ENCODE measurements around the gene PDLIM7. TPM values are rescaled to one million over a fixed set of nuclear protein-coding genes. Genes with fewer than 3 reads are reported as not detected.

PDLIM7 gene
- total and polyA plus RNA-seq, 7 donors: 7.2 to 923 (median 274) TPM

- Histone ChIP-seq H3K4me3 (peak overlapping the region; percentile 20 to 53 (median 51)), H3K27me3 (peaks cover 0 to 36% (median 26%) of the 10 kb centered on the region in 3 donors), H3K4me1 (peaks cover 0 to 47% (median 40%) of the 10 kb centered on the region in 4 donors), H3K9me3 (no peaks in the 10 kb centered on the region), H3K36me3 (peaks cover 0 to 17% (median 7%) of the 10 kb centered on the region in 4 donors), H3K27ac (peak overlapping the region; percentile 68 to 82 (median 75))
- intact Hi-C loops (cut with DNase I): loop anchor here (1.0 to 5.0 kb wide), 4 partner anchors 28 to 142 kb away; partner anchors contain the start of genes GRK6 and MXD3
- peak in 1 of 4 donors; percentile 20 for TF ChIP-seq POLR2AphosphoS5 (IDR thresholded peaks at IDR 0.05)
- peak; percentile 77 to 93 (median 90) for TF ChIP-seq CTCF (IDR thresholded peaks at IDR 0.05)
- TF ChIP-seq POLR2A (IDR thresholded peaks at IDR 0.05): no peak
- 0 to 1% methylated on average over 84 of the region's 84 CpGs for WGBS, 2 donors
- peak; percentile 95 for DNase-seq
These were observed 42.9 kb downstream of the PDLIM7 start for GRCh38 chr5:177454397-177455035.

GRCh38 chr5:177453852-177454396 lies 43.5 kb downstream of the PDLIM7 start:
- intact Hi-C loops (cut with DNase I): loop anchor here (1.0 to 5.0 kb wide), 4 partner anchors 27 to 142 kb away; partner anchors contain the start of genes GRK6 and MXD3
- Histone ChIP-seq H3K4me1 (peaks cover 0 to 47% (median 40%) of the 10 kb centered on the region in 4 donors), H3K27me3 (peaks cover 0 to 42% (median 31%) of the 10 kb centered on the region in 3 donors), H3K9me3 (no peaks in the 10 kb centered on the region), H3K27ac (peak overlapping the region in 3 of 4 donors; percentile 8 to 82 (median 77)), H3K4me3 (peak overlapping the region; percentile 20 to 53 (median 51)), H3K36me3 (peaks cover 0 to 12% (median 4%) of the 10 kb centered on the region in 4 donors)
- 8 to 9% methylated on average over 31 of the region's 31 CpGs for WGBS, 2 donors
- DNase-seq: peak; percentile 79
- TF ChIP-seq POLR2AphosphoS5 (IDR thresholded peaks at IDR 0.05) (no peak), CTCF (IDR thresholded peaks at IDR 0.05) (no peak), EP300 (IDR thresholded peaks at IDR 0.05) (no peak), POLR2A (IDR thresholded peaks at IDR 0.05) (no peak)

DNA sequence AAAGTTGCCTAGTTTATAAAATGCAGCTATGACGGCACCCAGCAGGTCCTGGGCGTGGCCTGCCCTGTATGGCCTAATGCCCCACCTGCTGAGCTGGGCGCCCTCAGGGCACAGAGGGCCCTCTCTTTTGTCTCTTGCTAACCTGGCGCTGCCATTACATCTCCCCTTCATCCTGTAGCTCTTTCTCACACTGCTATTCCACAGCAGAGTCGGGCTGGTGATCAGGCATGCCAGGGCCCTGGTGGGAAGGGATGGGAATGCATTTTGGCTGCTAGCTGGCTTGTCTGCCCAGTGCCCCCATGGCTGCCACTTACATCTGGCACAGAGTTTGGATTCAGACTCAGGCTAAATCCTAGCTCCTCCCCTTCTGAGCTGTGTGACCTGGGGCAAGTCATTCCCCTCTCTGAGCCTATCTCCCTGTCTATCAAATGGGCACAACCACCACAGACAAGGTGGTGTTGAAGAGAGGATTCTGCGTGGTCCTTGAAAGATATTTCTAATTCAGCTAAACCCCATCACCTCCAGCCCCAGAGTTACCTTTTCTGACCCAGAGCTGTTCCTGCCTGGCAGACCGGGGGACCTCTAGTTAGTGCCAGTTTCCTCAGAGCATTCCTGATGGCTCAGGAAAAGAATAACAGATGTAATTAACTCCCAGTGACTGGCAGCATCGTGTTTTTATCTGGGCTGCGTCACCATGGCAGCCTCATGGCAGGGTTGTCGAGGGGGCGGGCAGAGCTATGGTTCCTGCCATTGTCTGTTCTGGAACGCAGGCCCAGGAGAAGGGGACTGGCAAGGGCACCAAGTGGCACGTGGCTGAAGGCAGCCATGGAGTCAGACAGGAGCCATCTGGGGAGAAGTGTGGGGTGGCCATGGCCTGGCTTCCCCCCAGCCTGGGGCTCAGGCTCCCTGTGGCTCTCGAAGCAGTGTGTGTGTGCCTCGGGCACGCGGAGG lies 44.4 kb downstream of the PDLIM7 start:
- peaks cover 0 to 47% (median 41%) of the 10 kb centered on the region in 4 donors for H3K4me1 ChIP-seq

More for the DNA sequence above, 44.4 kb downstream of the PDLIM7 start:
- Histone ChIP-seq H3K4me3 (no peak overlapping the region), H3K27me3 (peaks cover 0 to 51% (median 38%) of the 10 kb centered on the region in 3 donors), H3K27ac (no peak overlapping the region), H3K36me3 (peaks cover 0 to 2% (median 0%) of the 10 kb centered on the region in 4 donors), H3K9me3 (no peaks in the 10 kb centered on the region)
- intact Hi-C loops (cut with DNase I): loop anchor here (5.0 kb wide), 1 partner anchor 141 kb away; the partner anchor contains the start of gene MXD3
- DNase-seq: no peak
- TF ChIP-seq EP300 (IDR thresholded peaks at IDR 0.05): no peak
- no peak for TF ChIP-seq CTCF (IDR thresholded peaks at IDR 0.05)
- TF ChIP-seq POLR2AphosphoS5 (IDR thresholded peaks at IDR 0.05): no peak
- no peak for TF ChIP-seq POLR2A (IDR thresholded peaks at IDR 0.05)
- WGBS, 2 donors: 79 to 87% methylated on average over 17 of the region's 17 CpGs
